Fibroblast of lung (primary cell): ENCODE results near the gene NFKBIE. TPM values are rescaled to one million over a fixed set of nuclear protein-coding genes. Genes with fewer than 3 reads are reported as not detected.

Experiments used
- DNase-seq, 2 donors: peaks; one replicate each; pipeline versions ENCODE4 v3.0.0 to v3.0.0-alpha.2; 2010; ENCODE audit warnings: low read depth in 2 of 2
- H2AFZ ChIP-seq: 2 replicates; pipeline ENCODE4 v1.5.1; 2012; ENCODE audit warnings: low read length, control low read depth, inconsistent platforms
- H3K27ac ChIP-seq: 2 replicates; pipeline ENCODE4 v1.5.1; 2011; ENCODE audit warnings: low read length, control low read depth; ENCODE audit not compliant: insufficient read depth
- H3K27me3 ChIP-seq: 2 replicates; pipeline ENCODE4 v1.5.1; 2011; ENCODE audit warnings: mild to moderate bottlenecking, low read length; ENCODE audit not compliant: control insufficient read depth, insufficient read depth
- H3K36me3 ChIP-seq: 2 replicates; pipeline ENCODE4 v1.5.1; 2011; ENCODE audit warnings: low read length; ENCODE audit not compliant: control insufficient read depth, insufficient read depth
- H3K4me1 ChIP-seq: 2 replicates; pipeline ENCODE4 v1.5.1; 2011; ENCODE audit warnings: low read length; ENCODE audit not compliant: control insufficient read depth, insufficient read depth; ENCODE audit errors: extremely low read depth
- H3K4me2 ChIP-seq: 2 replicates; pipeline ENCODE4 v1.5.1; 2011; ENCODE audit warnings: low read length, control low read depth; ENCODE audit not compliant: insufficient read depth; ENCODE audit errors: extremely low read depth
- H3K4me3 ChIP-seq, 4 experiments: fragments of 200-600 bp in 1 of 4; sonication (generic) in 1 of 4; replicated peaks in 1 of 4; 2 replicates each; pipeline ENCODE4 v1.5.1; 2011 to 2016; ENCODE audit warnings: low read length in 4 of 4, low read depth in 3 of 4, mild to moderate bottlenecking in 3 of 4, control low read depth in 2 of 4, inconsistent platforms in 1 of 4, mixed read lengths in 1 of 4; ENCODE audit not compliant: insufficient read depth in 1 of 4; ENCODE audit errors: control extremely low read depth in 1 of 4
- H3K79me2 ChIP-seq: 2 replicates; pipeline ENCODE4 v1.5.1; 2012; ENCODE audit warnings: mild to moderate bottlenecking, low read length, inconsistent platforms; ENCODE audit not compliant: control insufficient read depth, insufficient read depth
- H3K9ac ChIP-seq: 2 replicates; pipeline ENCODE4 v1.5.1; 2011; ENCODE audit warnings: mild to moderate bottlenecking, low read length, control low read depth; ENCODE audit not compliant: insufficient read depth
- H3K9me3 ChIP-seq: 2 replicates; pipeline ENCODE4 v1.5.1; 2012; ENCODE audit warnings: low read depth, low read length; ENCODE audit not compliant: control insufficient read depth, insufficient read depth
- H4K20me1 ChIP-seq: 2 replicates; pipeline ENCODE4 v1.5.1; 2011; ENCODE audit warnings: low read length; ENCODE audit not compliant: control insufficient read depth, insufficient read depth; ENCODE audit errors: extremely low read depth
- EZH2 ChIP-seq: IDR thresholded peaks from 2 replicates; pipeline ENCODE4 v1.5.1; 2012; ENCODE audit warnings: low read length, control low read depth, mild to moderate bottlenecking; ENCODE audit errors: missing control alignments
- polyA plus RNA-seq, 2 donors: library from polyadenylated mRNA; depleted of rRNA in 1 of 2; stranded (reverse) in 1 of 2; unstranded in 1 of 2; fragments of >200 nt; gene quantifications; 2 replicates each; pipeline ENCODE4 v1.2.1, GENCODE V29; 2011 to 2012; ENCODE audit warnings: missing spikeins in 1 of 2
- total RNA-seq: library from RNA; depleted of rRNA; stranded (reverse); fragments of >200 nt; gene quantifications from 2 replicates; pipeline ENCODE4 v1.2.1, GENCODE V29; 2014
- TF ChIP-seq, protein P1 (sequence below), 2 donors: IDR thresholded peaks in 1 of 2; conservative IDR thresholded peaks in 1 of 2; 1 replicate in 1 of 2; 2 replicates in 1 of 2; pipeline ENCODE4 v1.5.1; 2011 to 2012; ENCODE audit warnings: low read length in 2 of 2, control low read depth in 1 of 2, inconsistent platforms in 1 of 2, low read depth in 1 of 2, mild to moderate bottlenecking in 1 of 2

Gene NFKBIE
- total and polyA plus RNA-seq, 2 donors (not counting 1 experiment from before 2014, with no cell fraction given), result 1.6 to 5.4 TPM

DNA sequence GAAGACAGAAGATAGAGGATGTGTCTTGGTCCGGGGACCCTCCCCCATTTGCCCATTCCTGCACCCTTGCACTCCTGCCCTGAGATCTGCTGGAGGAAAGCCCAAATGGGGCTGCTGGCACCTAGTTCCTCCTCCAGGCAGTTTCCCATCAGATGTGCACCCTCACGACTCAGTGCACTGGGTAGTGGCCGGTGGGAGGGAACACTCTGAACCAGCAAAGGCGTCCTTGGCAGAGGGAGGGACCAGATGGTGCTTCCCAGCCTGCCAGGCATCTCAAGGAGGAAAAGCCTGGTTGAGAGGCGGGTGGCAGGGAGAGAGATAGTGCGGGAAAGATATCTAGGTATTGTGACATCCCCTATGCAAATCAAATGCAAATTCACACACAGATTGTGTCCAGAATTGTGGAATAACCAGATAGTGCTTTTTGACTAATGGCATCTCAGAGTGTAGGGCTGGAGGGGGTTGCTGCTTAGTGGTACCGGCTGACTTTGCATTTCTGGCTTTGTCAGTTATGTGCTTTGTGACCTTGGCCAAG is 24.4 kb upstream of the NFKBIE start:
- Histone ChIP-seq H3K27me3 (peaks cover 41% of the 10 kb centered on the region), H3K4me2 (no peak overlapping the region), H3K9me3 (no peaks in the 10 kb centered on the region), H3K9ac (no peak overlapping the region), H3K79me2 (no peaks in the 10 kb centered on the region), H3K36me3 (no peaks in the 10 kb centered on the region), H4K20me1 (no peaks in the 10 kb centered on the region), H2AFZ (no peak overlapping the region), H3K4me1 (no peaks in the 10 kb centered on the region), H3K4me3 (no peak overlapping the region), H3K27ac (no peak overlapping the region)
- TF ChIP-seq, protein P1, sequence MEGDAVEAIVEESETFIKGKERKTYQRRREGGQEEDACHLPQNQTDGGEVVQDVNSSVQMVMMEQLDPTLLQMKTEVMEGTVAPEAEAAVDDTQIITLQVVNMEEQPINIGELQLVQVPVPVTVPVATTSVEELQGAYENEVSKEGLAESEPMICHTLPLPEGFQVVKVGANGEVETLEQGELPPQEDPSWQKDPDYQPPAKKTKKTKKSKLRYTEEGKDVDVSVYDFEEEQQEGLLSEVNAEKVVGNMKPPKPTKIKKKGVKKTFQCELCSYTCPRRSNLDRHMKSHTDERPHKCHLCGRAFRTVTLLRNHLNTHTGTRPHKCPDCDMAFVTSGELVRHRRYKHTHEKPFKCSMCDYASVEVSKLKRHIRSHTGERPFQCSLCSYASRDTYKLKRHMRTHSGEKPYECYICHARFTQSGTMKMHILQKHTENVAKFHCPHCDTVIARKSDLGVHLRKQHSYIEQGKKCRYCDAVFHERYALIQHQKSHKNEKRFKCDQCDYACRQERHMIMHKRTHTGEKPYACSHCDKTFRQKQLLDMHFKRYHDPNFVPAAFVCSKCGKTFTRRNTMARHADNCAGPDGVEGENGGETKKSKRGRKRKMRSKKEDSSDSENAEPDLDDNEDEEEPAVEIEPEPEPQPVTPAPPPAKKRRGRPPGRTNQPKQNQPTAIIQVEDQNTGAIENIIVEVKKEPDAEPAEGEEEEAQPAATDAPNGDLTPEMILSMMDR (conservative IDR thresholded peaks at IDR 0.05 in 1 of 2, IDR thresholded peaks at IDR 0.05 in 1 of 2; ENCODE audit: low read depth in 1 of 2, low read length in 2 of 2), result no peak
- TF ChIP-seq EZH2, result no peak
- DNase-seq, result no peak

DNA sequence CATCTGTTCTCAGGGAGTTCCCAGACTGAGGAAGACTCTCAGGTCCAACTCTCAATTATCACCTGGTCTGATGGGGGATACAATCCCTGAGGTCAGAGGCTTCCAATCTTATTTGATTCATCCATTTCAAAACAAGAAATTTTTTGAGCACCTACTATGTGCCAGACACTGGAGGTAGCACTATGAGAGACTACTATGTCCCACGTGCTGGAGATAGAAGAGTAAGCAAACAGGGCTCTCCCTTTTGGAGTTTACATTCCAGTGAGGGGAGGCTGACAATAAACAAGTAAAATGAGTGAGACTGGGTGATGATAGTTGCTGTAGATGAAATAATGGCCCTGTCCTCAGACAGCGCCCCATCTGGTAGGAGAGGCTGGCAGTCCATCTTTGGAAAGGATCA is 21.4 kb upstream of the NFKBIE start:
- no peak overlapping the region for H3K4me3 ChIP-seq
- H3K27ac ChIP-seq, result no peak overlapping the region
- no peak overlapping the region for H3K4me2 ChIP-seq
- no peaks in the 10 kb centered on the region for H3K4me1 ChIP-seq
- no peak overlapping the region for H2AFZ ChIP-seq
- H3K79me2 ChIP-seq, result no peaks in the 10 kb centered on the region
- no peaks in the 10 kb centered on the region for H3K9me3 ChIP-seq
- no peak for DNase-seq
- peaks cover 40% of the 10 kb centered on the region for H3K27me3 ChIP-seq
- TF ChIP-seq EZH2, result no peak
- TF ChIP-seq, protein P1 (conservative IDR thresholded peaks at IDR 0.05 in 1 of 2, IDR thresholded peaks at IDR 0.05 in 1 of 2; ENCODE audit: low read depth in 1 of 2, low read length in 2 of 2), result no peak
- no peak overlapping the region for H3K9ac ChIP-seq
- H4K20me1 ChIP-seq, result no peaks in the 10 kb centered on the region
- no peaks in the 10 kb centered on the region for H3K36me3 ChIP-seq

DNA sequence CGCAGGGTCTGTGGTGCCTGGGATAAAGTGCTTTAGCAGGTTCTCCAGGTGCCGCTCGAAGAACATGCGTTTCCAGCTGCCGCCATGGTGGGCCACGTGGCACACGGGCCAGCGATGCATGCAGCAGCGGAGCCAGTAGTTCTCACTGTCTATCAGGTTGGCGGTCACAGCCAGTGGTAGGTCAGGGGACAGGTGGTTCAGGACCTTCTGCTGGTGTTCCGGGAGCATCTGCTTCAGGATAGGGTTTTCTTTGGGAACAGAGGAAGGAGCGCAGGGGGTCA is 20.9 kb upstream of the NFKBIE start:
- Histone ChIP-seq H3K4me1 (no peaks in the 10 kb centered on the region), H3K27me3 (peaks cover 36% of the 10 kb centered on the region)
- TF ChIP-seq EZH2, result no peak
- TF ChIP-seq, protein P1 (conservative IDR thresholded peaks at IDR 0.05 in 1 of 2, IDR thresholded peaks at IDR 0.05 in 1 of 2; ENCODE audit: low read depth in 1 of 2, low read length in 2 of 2), result no peak

More for the DNA sequence above, 20.9 kb upstream of the NFKBIE start:
- Histone ChIP-seq H3K9me3 (no peaks in the 10 kb centered on the region), H3K4me3 (no peak overlapping the region), H3K27ac (no peak overlapping the region), H2AFZ (no peak overlapping the region), H3K9ac (no peak overlapping the region), H3K79me2 (no peaks in the 10 kb centered on the region), H3K4me2 (no peak overlapping the region), H3K36me3 (no peaks in the 10 kb centered on the region), H4K20me1 (no peaks in the 10 kb centered on the region)
- DNase-seq, result no peak
